IPS-18c (cell line): ENCODE results near the gene DPEP3.
A peak's percentile ranks its signal among the peaks of the same experiment; 100 is the strongest.
"Not testable (repeated sequence)": the region's sequence is repeated elsewhere in the genome, so short reads cannot be mapped to it uniquely, and the experiment has no call there.

Experiments
- H3K4me3 ChIP-seq: 2 replicates; pipeline ENCODE4 v1.7.0; 2013; ENCODE audit warnings: low read depth, mild to moderate bottlenecking, low read length, moderate library complexity; ENCODE audit not compliant: insufficient read depth
- H3K9me3 ChIP-seq: one replicate; pipeline ENCODE4 v1.6.1; 2013; ENCODE audit warnings: mild to moderate bottlenecking, low read length, moderate library complexity; ENCODE audit not compliant: control insufficient read depth, insufficient read depth

Gene DPEP3

DNA sequence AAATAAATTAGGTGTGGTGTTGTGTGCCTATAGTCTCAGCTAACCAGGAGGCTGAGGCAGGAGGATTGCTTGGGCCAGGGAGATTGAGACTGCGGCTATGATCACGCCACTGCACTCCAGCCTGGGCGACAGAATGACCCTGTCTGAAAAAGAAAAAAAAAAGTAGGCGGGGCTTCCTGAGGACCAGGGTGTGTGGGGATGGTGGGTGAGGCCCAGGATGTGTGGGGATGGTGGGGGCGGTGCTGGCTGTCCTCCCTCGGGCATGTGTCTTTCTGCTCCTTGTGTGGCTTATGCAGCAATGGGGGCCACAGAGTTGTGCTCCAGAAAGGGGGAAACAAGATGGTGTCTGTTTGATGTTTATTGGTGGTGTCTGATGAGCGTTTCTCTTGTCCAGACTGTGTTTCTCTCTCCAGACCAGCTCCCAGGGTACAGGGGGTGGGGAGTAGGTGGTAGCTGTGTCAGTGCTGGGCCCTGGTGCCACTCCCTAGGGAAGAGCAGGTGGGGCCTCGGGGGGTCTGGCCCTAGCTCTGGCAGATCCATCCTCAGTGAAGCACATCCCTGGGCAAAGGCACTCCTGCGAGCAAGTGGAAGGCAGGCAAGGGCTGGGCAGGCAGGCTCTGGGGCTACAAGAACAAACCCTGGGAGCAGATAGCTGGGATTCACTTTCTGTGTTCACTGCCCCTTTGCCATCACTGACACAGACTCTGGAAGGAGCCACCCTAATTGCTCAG is 38.7 kb downstream of the DPEP3 start:
- no peaks in the 10 kb centered on the region for H3K9me3 ChIP-seq
- no peak overlapping the region; the same call in 1 of the 2 replicates for H3K4me3 ChIP-seq

DNA sequence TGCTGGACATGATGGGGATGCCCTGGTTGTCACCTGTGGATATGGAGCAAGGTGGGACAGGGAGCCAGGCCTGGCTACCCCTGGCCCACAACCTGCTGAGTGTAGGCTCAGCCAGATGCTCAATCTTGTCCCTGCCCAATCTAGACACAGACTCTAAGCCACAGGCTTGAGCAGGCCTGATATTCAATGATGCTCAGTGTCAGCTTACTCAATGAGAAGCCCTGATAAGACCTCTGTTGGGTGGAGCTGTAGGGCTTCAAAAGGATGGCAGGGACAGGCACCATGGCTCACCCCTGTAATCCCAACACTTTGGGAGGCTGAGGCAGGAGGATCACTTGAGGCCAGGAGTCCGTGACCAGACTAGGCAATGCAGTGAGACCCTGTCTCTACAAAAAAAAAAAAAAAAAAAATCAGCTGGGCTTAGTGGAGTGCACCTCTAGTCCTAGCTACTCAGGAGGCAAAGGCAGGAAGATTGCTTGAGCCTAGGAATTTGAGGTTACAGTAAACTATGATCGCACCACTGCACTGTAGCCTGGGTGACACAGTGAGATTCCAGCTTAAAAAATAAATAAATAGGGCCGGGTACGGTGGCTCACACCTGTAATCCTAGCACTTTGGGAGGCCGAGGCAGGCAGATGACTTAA is 39.7 kb downstream of the DPEP3 start:
- Histone ChIP-seq H3K4me3 (no peak overlapping the region), H3K9me3 (no peaks in the 10 kb centered on the region)

DNA sequence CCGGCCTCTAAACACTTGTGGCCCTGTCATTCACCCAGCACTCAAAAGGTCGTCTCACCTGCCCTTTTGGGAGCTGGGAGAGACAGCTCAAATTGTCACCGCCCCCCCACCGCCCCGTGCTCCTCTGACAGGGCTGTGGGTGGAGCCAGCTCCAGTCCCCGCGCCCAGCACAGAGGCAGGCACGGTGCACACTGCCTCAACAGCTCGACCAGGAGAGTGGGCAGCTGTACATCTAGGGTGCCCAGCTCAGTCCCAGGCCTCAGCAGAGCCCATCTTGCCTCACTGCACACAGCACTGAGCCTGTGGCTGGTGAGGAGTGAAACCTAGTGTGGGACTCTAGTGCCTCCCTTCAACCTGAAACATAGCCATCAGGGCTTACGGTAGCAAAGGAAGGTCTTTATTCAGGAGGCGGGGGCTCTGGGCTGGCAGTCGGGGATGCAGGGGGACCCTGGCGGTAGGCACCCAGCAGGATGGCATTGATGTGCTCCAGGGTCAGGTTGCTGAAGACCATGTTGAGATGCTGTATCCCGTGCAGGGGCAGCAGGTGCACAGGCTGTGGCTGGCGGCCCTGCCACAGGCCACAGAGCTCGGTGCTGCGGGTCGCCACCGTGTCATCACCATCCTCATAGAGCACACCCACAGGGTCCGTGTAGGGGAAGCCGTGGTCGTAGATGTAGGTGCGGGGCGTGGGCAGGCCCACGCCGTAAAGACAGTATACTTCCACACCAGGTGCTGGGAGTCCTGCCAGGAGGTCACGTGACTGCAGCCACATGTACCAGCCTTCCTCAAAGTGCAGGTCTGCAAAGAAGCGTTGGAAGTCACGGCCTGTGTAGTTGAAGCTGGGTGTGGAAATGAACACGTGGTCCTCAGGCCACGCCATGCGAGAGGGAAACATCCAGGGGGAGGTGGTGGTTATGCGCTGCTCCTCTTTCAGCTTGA is 40.5 kb downstream of the DPEP3 start:
- H3K4me3 ChIP-seq = no peak overlapping the region
- H3K9me3 ChIP-seq = no peaks in the 10 kb centered on the region

DNA sequence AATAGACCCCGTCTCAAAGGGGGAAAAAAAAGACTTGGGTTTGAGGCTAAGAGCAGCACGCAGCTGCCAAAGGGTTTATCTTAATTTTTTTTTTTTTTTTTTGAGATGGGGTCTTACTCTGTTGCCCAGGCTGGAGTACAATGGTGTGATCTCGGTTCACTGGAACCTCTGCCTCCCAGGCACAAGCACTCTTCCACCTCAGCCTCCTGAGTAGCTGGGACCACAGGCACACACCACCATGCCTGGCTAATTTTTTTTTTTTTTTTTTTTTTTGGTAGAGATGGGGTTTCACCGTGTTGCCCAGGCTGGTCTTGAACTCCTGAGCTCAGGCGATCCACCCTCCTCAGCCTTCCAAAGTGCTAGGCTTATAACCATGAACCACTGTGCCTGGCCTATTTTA is 42.6 kb downstream of the DPEP3 start:
- H3K9me3 ChIP-seq, H3K4me3 ChIP-seq: not testable (repeated sequence)

DNA sequence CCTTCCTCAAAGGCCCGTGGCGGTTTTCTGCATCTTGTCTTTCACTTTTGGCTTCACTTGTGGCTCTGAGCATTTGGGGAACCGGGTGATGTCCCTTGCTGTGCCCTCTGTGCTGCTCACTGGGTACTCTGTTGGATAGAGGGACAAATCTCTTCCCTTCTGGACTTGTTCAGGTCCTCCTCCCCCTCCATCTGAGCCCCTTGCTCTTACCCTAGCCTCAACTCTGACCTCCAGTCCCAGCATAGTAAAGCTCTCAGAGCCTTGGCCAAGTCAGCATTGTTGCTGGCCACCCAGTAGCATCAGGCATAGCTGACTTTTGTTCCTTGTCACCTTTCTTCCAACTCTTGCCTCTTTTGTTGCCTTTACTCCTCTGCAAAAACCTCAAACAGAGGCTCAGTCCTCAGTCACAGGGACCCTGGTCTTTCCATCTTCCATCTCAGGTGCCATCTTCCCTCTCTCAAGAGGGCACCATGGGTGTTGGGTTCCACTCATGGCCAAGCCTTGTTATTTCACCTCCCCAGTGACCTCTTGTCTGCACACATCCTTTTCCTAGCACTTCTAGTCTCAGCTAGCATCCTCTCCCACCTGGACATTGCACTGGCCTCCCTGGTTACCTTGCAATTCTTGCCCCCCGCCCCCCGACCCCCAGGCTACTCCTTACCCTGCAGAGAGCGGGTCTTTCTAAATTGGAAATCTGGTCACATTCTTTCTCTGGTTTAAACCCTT is 43.3 kb downstream of the DPEP3 start:
- no peaks in the 10 kb centered on the region for H3K9me3 ChIP-seq
- peak overlapping the region; percentile 94 for H3K4me3 ChIP-seq

DNA sequence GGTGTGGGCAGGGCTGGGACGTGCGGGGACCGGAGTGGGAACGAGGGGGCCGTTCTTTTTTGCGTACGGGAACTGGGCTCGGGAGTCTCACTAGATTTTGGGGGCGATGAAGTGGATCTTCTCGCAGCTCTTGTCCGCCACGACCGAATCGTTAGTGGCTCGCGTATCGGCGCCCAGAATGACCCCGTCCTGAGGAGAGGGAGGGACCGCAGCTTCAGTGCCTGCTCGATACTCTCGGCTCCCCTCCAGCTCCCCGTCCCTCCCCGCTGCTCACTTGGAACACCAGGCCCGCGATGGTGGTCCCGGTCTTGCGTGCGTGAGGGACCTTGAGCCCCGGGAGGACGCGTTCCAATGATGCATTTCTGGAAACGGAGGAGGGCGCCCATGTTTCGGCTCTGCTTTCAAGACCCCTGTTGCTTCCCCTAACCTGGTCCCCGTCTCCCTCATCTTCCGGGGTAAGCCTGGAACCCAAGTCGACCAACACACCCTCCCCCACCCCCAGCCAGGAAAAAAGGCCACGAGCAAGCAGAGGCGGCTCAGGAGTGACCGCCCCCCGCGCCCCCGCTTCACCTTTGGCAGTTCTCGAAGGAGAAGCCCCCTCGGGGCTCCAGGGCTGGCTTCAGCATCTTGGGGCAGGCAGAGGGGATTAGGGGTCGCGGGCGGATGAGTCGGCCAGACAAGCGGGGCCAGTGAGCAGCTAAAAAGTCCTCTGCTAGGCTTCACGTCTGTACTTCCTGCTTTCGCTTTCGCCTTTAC is 44.0 kb downstream of the DPEP3 start, which contains the start of gene PSMB10:
TSS of gene PSMB10 (minus strand) at position 727 of the 756 bp plus-strand sequence. CDS start at position 626, 101 bp downstream.
- Histone ChIP-seq H3K9me3 (no peaks in the 10 kb centered on the region), H3K4me3 (peak within 1 kb of the TSS; percentile 94)

DNA sequence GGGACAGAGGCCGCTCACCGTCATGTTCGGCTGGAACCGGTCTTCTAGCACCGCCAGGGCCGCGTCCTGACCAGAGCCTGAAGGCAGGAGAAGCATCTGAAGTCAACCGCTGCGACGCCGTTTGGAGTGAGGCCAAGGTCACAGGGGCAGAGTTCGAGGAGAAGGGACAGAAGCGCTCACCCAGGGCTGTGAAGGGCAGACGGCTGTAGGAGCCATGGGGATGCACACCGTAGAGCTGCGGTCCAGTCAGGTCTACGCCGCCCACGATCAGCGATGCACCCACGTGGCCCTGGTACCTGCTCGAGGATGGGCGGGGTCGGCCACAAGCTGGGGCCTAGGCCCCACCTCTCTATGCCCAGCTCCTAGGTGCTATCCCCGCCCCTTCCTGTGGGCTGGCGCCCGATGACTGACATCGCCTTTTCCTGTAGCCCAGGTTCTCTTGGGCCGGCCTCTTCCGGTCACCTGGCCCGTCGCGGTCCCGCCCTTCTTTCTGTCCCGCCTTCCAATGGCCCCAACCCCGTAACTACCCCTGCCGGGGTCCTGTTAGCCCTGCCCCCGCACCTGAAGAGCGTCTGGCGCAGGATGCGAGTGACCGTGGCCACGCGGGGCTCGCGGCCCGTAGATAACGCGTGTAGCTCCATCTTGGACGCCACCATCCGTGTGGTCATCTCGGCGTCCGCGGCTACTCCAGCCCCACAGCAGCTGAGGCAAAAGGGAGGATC is 44.7 kb downstream of the DPEP3 start:
- peak overlapping the region; percentile 94 for H3K4me3 ChIP-seq

DNA sequence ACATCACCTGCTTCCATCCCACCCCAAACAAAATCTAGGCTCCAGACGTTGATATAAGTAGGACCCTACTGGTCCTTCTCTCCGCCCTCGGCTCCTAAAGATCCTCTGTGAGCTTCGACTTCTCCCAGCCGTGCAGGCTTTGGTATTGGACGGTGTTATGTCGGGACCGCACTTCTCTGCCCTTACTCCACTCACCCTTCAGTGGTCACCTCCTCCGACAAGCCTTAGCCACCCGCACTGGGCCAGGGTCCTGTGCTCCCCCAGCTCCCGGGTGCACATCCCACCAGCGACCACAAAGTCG is 45.2 kb downstream of the DPEP3 start:
- Histone ChIP-seq H3K4me3 (peak overlapping the region; percentile 94), H3K9me3 (no peaks in the 10 kb centered on the region)

More for the DNA sequence above, 44.7 kb downstream of the DPEP3 start:
- H3K9me3 ChIP-seq = no peaks in the 10 kb centered on the region

DNA sequence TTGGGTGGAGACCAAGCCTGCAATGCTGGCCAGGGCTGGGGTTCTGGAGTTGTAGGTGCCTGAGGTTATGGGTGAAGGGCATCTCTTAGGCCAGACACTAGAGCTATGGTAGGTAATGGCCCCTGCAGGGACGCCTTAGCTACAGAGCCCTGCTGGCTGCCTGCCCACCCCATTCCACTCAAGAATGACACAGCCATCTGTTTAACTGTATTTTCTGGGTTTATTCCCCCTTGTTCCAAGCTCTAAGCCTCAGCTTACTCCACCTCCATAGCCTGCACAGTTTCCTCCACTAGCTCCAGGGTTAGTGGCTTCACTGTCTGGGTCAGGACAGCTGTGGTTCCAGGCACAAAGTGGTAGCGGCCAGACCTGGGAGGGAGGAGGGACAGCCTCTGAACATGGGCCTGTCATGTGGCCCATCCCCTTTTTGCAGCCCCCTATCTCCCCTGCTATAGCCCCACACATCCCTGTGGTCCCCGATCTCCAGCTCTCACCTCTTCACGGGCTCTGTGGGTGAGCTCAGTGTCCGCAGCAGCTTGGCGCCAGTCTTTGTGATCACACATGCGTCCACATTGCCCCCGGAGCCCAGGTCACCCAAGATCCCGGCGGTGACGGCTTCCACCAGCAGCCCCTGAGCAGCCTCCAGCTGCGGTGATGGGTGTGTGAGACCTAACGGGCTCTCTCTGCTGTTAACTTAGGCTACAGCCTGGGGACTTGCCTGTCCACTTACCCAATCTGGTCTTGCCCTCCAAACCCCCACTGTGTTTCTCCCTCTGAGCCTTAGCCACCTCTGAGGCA is 45.8 kb downstream of the DPEP3 start:
- H3K4me3 ChIP-seq = peak overlapping the region; percentile 94
- H3K9me3 ChIP-seq = no peaks in the 10 kb centered on the region

DNA sequence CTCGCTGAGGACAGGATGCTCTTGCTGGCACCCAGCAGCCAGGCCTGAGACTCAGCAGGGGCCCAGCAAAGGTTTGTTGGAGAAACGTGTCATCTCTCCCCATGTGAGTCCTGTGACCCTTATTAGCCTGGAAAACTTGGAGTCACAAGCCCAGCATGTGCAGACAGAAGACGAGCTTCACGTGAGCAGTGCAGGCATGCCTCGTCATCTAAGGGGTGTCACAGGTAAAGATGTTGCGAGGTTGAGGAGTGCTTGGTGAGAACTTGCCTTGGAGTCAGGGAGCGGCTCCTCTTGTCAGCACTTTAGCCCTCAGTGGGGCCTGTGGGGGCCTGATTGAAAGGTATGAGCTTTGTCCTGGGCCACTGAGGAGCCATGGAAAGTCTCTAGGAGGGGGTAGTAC is 46.5 kb downstream of the DPEP3 start:
- H3K4me3 ChIP-seq = 0 out of 2 replicates have a peak overlapping the region, but pooled peaks have one; percentile 94

DNA sequence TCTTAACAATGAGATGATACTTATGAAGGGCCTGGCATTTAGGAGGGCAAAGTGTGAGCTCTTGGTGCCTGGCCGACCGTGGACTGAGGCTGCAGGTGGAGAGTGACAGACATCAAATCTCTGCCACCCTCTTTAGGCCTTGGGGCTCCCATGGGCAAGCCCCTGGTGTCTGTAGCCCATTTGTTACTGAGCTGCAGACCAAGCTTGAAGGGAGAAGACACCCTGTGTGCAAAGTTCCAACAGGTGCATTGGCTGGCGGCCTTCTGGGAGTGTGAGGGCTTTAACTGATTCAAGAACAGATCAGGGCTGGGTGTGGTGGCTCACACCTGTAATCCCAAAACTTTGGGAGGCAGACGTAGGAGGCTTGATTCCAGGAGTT is 47.8 kb downstream of the DPEP3 start:
- no peaks in the 10 kb centered on the region for H3K9me3 ChIP-seq
- no peak overlapping the region for H3K4me3 ChIP-seq

More for the DNA sequence above, 46.5 kb downstream of the DPEP3 start:
- no peaks in the 10 kb centered on the region for H3K9me3 ChIP-seq

DNA sequence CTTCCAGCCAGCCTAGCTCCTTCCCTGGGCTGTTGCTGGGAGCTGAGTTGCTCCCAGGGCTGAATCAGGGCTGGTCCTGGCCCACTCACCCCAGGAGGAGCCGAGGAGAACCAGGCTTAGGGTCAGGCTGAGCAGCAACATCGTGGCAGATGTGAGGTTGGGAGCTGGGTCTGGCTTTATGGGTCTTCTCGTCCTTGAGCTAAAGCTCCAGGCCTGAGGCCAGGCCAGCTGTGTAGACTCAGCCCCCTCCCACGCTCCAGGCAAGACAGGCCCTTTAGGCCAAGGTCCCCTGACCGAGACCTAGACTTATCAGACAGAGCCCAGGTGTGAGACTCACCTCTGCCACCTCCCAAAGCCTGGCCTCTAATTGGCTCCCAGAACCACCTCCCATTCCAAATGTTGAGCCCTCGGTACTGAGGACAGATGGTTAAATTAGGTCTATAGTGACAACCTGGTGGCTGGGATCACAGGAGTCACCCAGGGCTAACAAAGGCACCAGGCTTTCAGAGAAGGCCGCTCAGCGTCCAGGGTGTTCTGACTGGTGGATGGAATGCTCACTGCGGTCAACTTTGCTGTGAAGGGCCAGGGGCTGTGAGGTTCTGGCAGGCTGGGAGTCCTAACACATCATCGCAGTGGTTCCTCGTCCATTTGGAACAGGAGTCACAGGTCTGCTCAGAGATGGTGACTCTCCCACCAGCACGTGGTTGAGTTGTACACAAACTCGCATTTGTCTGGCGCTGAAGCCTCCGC is 48.4 kb downstream of the DPEP3 start, which contains the start of gene CTRL:
TSS of gene CTRL (minus strand) at position 151 of the 750 bp plus-strand sequence. CDS start at position 141, 10 bp downstream.
- no peak within 1 kb of the TSS for H3K4me3 ChIP-seq
- H3K9me3 ChIP-seq = no peaks in the 10 kb centered on the region

DNA sequence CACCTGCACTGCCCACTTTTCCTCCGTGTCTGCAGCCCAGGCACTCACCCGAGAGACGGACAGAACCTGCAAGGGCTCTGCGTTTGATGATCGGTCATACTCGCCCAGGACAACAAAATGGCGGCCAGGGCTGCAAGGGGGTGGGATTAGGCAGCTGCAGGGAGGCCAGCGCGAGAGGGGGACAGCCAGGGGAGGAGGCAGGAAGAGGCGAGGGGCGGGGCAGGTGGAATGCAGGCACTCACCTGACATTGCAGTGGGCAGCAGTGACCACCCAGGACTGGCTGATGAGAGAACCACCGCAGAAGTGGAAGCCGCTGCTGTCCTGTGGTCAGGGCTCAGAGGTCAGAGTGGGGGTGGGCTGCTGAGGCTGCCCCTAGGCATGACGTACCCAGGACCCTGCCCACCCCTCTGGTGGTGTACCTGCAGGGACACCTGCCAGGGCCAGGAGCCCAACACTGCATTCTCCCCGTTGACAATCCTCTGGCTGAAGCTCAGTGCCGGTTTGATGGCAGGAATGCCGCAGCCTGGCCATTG is 49.6 kb downstream of the DPEP3 start:
- Histone ChIP-seq H3K9me3 (no peaks in the 10 kb centered on the region), H3K4me3 (no peak overlapping the region)

DNA sequence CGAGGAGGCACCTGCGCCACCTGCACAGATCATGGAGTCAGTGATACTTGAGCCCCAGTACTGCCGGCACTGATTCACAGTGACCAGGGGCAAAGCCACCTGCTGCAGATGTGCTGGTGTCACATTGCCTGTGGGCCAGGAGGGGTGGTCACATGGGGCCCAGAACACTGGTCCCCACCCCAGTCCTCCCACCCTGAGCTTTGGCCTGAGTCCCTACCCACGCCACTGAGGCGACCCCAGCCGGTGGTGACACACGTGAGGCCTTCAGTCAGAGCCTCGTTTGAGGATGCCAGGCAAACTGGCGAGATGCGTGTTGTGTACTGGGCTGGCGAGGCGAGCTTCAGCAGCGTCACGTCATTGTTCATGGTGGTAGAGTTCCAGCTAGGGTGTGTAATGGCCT is 50.1 kb downstream of the DPEP3 start:
- Histone ChIP-seq H3K4me3 (no peak overlapping the region), H3K9me3 (no peaks in the 10 kb centered on the region)
